ENCODE data around the gene LRRC36.

DNA sequence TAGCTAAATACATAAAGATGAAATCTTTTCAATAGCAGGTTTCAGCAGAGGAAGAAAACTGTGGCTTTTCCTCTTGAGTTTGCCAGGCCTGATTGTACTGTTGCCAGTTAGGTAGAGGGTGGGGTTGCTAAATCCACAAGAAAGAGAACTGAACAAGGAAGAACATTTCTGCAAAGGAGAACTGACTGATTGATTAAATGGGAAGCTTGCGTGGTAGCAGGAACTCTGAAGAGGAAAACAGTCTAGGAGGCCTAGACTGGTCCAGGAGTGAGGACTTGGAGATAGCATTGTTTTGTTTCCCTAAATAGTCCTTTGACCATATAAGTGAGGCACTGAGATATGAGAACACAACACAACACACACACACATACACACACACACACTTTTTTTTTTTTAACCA, 18.8 kb downstream of the LRRC36 start:
- TF ChIP-seq CTCF (conservative IDR thresholded peaks at IDR 0.05; ENCODE audit: low read depth, low read length) (no peak), EZH2 (IDR thresholded peaks at IDR 0.05; ENCODE audit: low read length, unreplicated experiment) (no peak)

Data from PC-3 (cell line).